HepG2 (cell line): Measurements from ENCODE around the gene SLC24A4. TPM values are rescaled to one million over a fixed set of nuclear protein-coding genes. Genes with fewer than 3 reads are reported as not detected.
A peak's percentile ranks its signal among the peaks of the same experiment; 100 is the strongest.

Experiments
- ATAC-seq: fragments of 200-7000 bp; cut with Tn5 transposase; 3 replicates; pipeline ENCODE4 v1.9.1; 2020; ENCODE audit warnings: mild to moderate bottlenecking, moderate library complexity
- BruUV-seq: library from RNA; stranded (reverse); fragments of 400-500 nt; replicated peaks from 2 replicates; lab custom pipeline; 2021; lab: Mats Ljungman, UMichigan
- CTCF ChIA-PET: fragments of 300-600 bp; formaldehyde crosslinking; extraction: SDS; loops from one replicate; lab custom pipeline; 2021; ENCODE audit warnings: low total read pairs, inconsistent platforms, low intra/inter-chr PET ratio; lab: Yijun Ruan, JAX
- POLR2A ChIA-PET: fragments of 350-600 bp; sonication (Branson Sonifier 250); formaldehyde crosslinking; loops from one replicate; lab custom pipeline; 2020; ENCODE audit warnings: antibody characterized with exemption, inconsistent platforms; lab: Yijun Ruan, JAX
- DNase-seq: peaks from one replicate; pipeline ENCODE4 v3.0.0-alpha.2; 2015; ENCODE audit warnings: low spot score
- FAIRE-seq: peaks from 3 replicates; lab custom pipeline; 2011; peaks lifted over from hg19 to GRCh38; lab: Jason Lieb, UNC
- H2AFZ ChIP-seq: one replicate; pipeline ENCODE4 v1.6.1; 2011; ENCODE audit warnings: low read length, inconsistent platforms
- H3K27ac ChIP-seq: fragments of 300-600 bp; 3 replicates; pipeline ENCODE4 v1.8.0; 2011; ENCODE audit warnings: mixed run types, mild to moderate bottlenecking, mixed read lengths, low read length, inconsistent platforms; ENCODE audit not compliant: insufficient read depth; ENCODE audit errors: extremely low read length
- H3K27me3 ChIP-seq, 2 experiments: fragments of 200-600 bp in 1 of 2; 2 replicates in 1 of 2; 3 replicates in 1 of 2; pipeline versions ENCODE4 v1.6.0 to v1.8.0; 2011; ENCODE audit warnings: low read length in 2 of 2, mild to moderate bottlenecking in 2 of 2, moderate library complexity in 2 of 2, inconsistent platforms in 1 of 2; ENCODE audit not compliant: insufficient read depth in 2 of 2, control insufficient read depth in 1 of 2
- H3K36me3 ChIP-seq, 2 experiments: fragments of 200-600 bp in 1 of 2; replicated peaks in 1 of 2; 2 replicates in 1 of 2; 3 replicates in 1 of 2; pipeline versions ENCODE4 v1.5.1 to v1.8.0; 2011; ENCODE audit warnings: low read length in 2 of 2, inconsistent platforms in 1 of 2; ENCODE audit not compliant: insufficient read depth in 2 of 2, control insufficient read depth in 1 of 2
- H3K4me1 ChIP-seq: 2 replicates; pipeline ENCODE4 v1.5.1; 2012; ENCODE audit warnings: low read length, inconsistent platforms; ENCODE audit not compliant: insufficient read depth
- H3K4me2 ChIP-seq: 2 replicates; pipeline ENCODE4 v1.6.0; 2011; ENCODE audit warnings: low read depth, low read length, inconsistent platforms
- H3K4me3 ChIP-seq, 3 experiments: fragments of 200-600 bp in 1 of 3; sonication (generic), shearing (Covaris generic) in 1 of 3; replicated peaks in 1 of 3; 2 replicates each; pipeline ENCODE4 v1.5.1; 2011 to 2016; ENCODE audit warnings: low read length in 3 of 3, inconsistent platforms in 2 of 3, low read depth in 2 of 3, mild to moderate bottlenecking in 2 of 3, control low read depth in 1 of 3, mixed read lengths in 1 of 3; ENCODE audit not compliant: insufficient read depth in 1 of 3
- H3K79me2 ChIP-seq: one replicate; pipeline ENCODE4 v1.6.1; 2011; ENCODE audit warnings: low read length, inconsistent platforms; ENCODE audit not compliant: insufficient read depth
- H3K9ac ChIP-seq: 2 replicates; pipeline ENCODE4 v1.6.0; 2011; ENCODE audit warnings: mild to moderate bottlenecking, low read depth, low read length, inconsistent platforms; ENCODE audit not compliant: insufficient read depth
- H3K9me3 ChIP-seq: 2 replicates; pipeline ENCODE4 v1.5.1; 2012; ENCODE audit warnings: mild to moderate bottlenecking, low read length
- H4K20me1 ChIP-seq: 2 replicates; pipeline ENCODE4 v1.6.0; 2011; ENCODE audit warnings: inconsistent platforms, mild to moderate bottlenecking, low read length, moderate library complexity; ENCODE audit not compliant: insufficient read depth
- FOSL2 ChIP-seq: sonication (generic); formaldehyde crosslinking; IDR thresholded peaks from 2 replicates; pipeline ENCODE4 v1.4.0; 2020; ENCODE audit warnings: missing genetic modification reagents
- SP5 ChIP-seq: IDR thresholded peaks from 2 replicates; pipeline ENCODE4 v1.6.1; 2016; ENCODE audit warnings: low read depth, borderline replicate concordance
- ZBTB33 ChIP-seq: sonication (generic); formaldehyde crosslinking; IDR thresholded peaks from 2 replicates; pipeline ENCODE4 v1.4.0; 2020; ENCODE audit warnings: missing genetic modification reagents
- WGBS: methylation state at CpG from one replicate; pipeline ENCODE4 v1.1.6; 2017; ENCODE audit warnings: low lambda C conversion rate; 5-methylcytosine and 5-hydroxymethylcytosine counted together
- in situ Hi-C: cut with HindIII; loops from 2 replicates; pipeline ENCODE4 v1.10.0; 2017; ENCODE audit warnings: low pct_unique_long_range_greater_than_20kb; ENCODE audit not compliant: extremely low pct_ligation_motif_present
- intact Hi-C: fragments of 100-400 bp; cut with micrococcal nuclease; formaldehyde crosslinking; loops from one replicate; pipeline ENCODE4 v1.10.0; 2022; ENCODE audit not compliant: unreplicated experiment
- polyA plus RNA-seq, 8 experiments: library from polyadenylated mRNA; depleted of rRNA in 3 of 8; stranded (reverse) in 7 of 8; unstranded in 1 of 8; fragments of >200 nt; fragmentation: Illumina TruSeq in 4 of 8; extraction: Trizol in 4 of 8; gene quantifications; 2 replicates each; pipeline versions ENCODE4 v1.2.1 to v1.2.3, GENCODE V29; 2011 to 2016; ENCODE audit warnings: low read depth in 4 of 8, missing spikeins in 1 of 8, mixed read lengths in 1 of 8; ENCODE audit not compliant: insufficient read depth in 1 of 8
- total RNA-seq, 5 experiments: library from RNA; depleted of rRNA; stranded (reverse); fragments of >200 nt; fragmentation: Illumina TruSeq; extraction: Trizol; gene quantifications; 2 replicates each; pipeline ENCODE4 v1.2.3, GENCODE V29; 2016; ENCODE audit warnings: low read depth in 1 of 5

SLC24A4 gene
- total and polyA plus RNA-seq, 2 of the 13 experiments (the other 11 are each of a cell fraction or from before 2014, with no cell fraction given) = not detected

GRCh38 chr14:92546347-92547053 is 223.5 kb downstream of the SLC24A4 start:
- H3K27ac ChIP-seq = no peak overlapping the region
- no peak for FAIRE-seq

More at GRCh38 chr14:92546347-92547053, 223.5 kb downstream of the SLC24A4 start:
- Histone ChIP-seq H3K4me2 (no peak overlapping the region), H3K9me3 (no peaks in the 10 kb centered on the region), H3K4me1 (no peaks in the 10 kb centered on the region), H3K36me3 (no peaks in the 10 kb centered on the region), H2AFZ (no peak overlapping the region), H3K79me2 (no peaks in the 10 kb centered on the region), H3K9ac (no peak overlapping the region), H3K4me3 (no peak overlapping the region), H3K27me3 (no peaks in the 10 kb centered on the region), H4K20me1 (no peaks in the 10 kb centered on the region)
- CTCF ChIA-PET = no interaction called here
- DNase-seq = no peak
- in situ Hi-C loops = no loop called here
- WGBS = 90% methylated on average over 7 of the region's 7 CpGs
- ATAC-seq = peak; percentile 61; the same call in 2 of the 3 replicates
- intact Hi-C loops = no loop called here
- TF ChIP-seq SP5 (no peak), FOSL2 (0 out of 2 replicates have a peak, but pooled peaks have one; percentile 30), ZBTB33 (CRISPR knock-in tag) (peak; percentile 94)
- no TSS peak for BruUV-seq
- POLR2A ChIA-PET = no interaction called here
